NCI-H345 treated with DMSO at 0.1 percent for 48 hours (cell line): Measurements from ENCODE around the gene RBM4B.

Experiments used
- DNase-seq: peaks from one replicate; lab custom pipeline; 2025; ENCODE audit not compliant: unreplicated experiment; lab: John Stamatoyannopoulos, UW

The RBM4B gene

DNA sequence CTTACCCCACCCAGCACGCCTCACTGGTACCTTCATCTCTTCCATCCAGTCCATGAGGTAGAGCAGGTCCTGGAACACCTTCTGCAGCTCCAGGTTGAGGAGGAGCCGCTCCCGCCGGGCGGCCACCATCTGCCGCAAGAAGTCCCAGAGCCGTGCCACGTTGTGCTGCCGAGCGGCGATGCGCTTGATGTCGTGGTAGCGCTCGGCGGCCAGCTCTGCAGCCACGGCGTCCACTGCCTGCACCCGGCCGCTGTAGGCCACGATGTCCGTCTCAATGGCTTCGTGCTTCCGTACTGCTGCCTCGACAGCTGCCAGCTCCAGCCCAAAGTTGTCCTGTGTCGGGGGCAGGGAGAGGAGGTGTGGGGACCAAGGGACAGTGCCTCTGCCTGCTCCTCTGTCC is 29.8 kb upstream of the RBM4B start:
- DNase-seq: no peak

DNA sequence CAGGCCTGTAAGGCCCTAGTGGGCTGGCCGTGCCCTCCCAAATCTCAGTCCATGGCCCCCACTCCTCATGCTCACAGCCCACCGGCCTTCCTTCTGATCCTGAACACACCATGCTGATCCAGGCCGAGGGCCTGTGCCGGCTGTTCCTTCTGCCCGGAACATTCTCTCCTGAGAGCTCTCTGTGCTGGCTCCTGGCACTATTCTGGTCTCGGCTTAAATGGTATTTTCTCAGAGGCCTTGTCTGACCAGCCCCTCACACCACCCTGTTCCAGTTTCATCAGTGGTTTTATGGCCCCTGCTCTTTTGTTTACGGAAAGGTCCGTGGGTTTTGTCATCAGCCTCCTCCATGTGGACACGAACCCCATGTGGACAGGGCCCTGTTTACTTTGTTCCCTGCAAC is 29.3 kb upstream of the RBM4B start:
- DNase-seq: no peak

DNA sequence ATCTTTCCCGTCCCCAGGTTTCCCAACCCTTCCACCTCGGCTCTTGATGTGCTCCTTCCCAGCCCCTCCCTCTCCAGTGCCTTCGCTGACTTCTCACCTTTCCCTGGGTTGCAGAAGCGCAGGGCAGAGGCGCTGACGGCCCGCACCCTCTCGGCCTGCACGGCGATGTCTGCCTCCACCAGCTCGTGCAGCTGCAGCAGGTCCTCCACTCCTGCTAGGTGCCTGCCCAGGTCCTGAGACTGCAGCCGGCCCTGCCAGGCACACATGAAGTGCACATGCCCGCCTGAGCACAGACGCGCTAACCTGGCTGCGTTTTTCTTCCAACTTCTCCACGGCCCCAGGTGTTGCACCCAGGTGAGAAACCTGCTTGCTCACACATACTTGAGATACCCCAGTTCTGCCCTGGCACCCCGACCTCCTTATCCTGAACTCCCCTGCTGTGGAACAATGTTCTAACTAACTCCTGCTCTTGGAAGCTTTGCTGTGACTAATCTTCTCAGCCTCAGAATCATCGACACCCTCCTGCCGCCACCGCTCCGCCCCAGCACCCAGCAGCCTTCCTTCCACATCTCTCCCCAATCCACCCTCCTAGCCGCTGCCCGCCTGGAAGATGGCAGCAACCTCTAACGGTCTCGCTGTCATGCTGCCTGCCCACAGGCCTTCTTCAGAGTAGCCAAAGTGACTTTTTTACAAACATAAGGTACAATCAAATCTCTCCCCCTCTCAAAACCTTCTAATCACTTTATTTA is 28.1 kb upstream of the RBM4B start:
- no peak for DNase-seq

DNA sequence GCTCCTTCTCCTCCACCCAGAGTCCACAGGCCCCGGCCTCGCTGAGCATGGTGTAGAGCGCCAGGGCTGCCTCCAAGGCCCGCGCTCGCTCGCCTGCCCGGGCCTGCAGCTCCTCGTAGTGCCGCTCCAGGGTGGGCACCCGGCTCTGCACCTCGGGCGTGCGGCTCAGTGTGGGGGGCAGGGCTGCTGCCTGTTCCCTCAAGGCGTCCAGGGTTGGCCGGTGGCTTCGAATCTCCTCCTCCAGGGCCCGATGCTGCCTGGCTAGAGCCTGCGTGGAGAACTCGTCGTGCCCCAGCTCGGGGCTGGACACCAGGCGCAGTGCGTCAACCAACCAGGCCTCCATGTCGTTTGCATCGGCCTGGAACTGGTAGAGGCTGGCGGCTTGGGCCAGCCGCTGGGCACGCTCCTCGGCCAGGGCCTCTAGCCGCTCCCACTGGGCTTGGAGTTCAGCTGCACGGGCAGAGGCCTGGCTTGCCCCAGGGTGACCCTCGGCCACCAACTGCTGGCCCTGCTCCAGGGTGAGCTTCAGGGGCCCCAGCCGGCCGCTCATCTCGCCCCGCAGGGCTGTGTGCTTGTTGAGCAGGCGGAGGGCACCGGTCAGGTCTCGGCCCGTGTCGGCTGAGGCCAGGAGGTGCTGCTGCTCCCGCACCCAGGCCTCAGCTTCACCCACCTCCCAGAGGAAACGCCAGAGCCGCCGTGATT is 27.1 kb upstream of the RBM4B start:
- DNase-seq: no peak

DNA sequence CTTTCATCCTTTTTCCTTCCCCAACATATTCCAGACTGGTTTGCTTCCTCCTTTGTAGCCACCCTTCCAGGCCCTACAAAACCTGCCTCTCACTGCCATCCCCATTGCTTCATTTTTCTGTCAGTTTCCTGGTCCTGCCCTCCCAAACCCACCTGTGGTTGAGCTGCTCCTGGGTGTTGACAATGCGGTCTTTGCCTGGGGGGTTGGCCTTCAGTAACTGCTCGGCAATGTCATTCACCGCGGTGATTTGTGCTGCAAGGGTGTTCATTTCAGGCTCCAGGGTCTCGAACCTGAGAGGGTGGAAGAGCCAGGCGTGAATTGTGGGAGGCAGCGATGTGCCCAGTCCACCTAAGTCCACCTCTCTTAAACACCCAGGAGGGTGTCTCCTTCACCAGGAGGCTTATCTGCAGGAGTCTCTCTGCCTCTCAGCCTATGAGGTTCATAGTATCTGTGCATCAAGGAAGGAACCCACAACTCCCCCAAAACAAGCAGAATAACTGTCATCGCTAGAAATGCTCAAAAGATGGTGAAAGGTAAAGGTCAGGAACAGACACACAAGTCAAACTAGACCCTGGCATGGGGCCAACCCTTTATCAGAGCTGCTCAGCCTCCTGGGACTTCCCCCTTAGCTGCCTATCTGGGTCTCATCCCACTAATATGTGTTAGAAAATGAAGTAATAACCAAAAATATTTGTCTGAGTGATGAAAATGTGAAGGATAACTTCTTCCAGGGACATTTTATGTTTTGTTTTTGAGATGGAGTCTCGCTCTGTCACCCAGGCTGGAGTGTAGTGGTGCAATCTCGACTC is 23.9 kb upstream of the RBM4B start:
- no peak for DNase-seq

DNA sequence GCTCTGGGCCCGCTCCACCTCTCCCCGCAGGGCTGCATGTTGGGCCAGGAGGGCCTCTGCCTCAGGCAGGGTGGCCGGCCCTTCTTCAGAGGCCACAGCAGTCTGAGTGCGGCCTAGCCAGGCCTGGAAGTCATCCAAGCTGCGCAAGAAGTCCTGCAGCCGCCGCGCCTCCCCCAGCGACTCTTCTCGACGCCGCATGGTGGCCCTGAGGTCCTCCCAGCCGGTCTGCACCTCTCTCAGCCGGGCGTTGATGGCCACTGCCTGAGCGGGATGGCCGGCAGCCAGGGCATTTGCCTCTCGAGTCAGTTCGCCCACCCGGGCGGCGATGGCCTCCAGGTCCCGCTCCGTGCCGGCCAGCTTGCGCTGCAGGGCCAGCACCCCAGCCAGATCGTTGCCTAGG is 23.1 kb upstream of the RBM4B start:
- no peak for DNase-seq

DNA sequence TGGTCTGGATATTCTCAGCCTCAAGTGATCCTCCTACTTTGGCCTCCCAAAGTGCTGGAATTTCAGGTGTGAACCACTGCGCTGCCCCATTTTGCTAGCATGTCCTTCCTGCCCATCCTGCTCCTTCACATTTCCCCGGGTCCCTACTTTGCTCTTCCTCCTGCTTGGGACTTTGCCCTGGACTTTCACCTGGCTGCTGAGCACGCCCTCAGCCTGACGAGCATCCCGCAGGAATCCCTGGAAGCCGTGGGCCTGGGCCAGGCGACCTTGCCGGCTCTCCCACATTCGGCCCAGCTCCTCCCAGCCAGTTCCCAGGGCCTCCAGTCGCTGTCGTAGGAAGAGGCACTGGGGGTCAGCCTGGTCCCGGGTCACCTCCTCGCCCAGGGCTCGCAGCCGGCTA is 22.6 kb upstream of the RBM4B start:
- no peak for DNase-seq

DNA sequence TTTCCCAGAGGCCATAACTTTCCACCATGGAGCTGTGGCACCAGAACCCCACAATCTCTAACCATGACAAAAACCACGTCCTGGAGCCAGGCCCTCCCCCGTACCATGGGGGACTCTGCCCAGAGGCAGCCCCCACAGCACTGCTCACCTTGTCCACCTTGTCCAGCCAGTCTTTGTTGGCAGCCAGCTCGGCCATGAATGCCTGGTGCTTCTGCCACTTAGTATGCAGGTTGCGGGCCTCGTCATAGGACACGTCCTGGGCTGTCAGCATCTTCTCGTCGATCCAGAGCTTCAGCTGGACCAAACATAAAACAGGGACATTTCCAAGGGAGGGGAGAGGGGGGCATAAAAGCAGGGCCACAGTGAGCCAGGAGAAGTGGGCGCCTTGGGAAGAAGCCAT is 20.8 kb upstream of the RBM4B start:
- DNase-seq: no peak

DNA sequence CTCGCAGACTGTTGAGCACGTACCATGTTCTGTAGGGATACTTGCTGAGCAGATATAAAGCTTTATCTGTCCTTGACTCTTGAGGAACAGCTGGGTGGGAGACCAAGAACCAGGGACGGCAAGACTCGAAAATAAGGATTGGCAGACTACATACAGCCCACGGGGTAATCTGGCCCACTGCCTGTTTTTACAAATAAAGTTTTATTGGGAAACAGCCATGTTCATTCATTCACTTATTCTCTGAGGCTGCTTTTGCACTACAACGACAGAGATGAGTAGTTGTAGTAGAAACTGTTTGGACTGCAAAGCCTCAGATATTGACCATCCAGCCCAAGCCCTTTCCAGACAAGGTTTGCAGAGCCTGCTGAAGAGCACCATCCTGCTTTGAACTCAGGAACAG is 20.3 kb upstream of the RBM4B start:
- no peak for DNase-seq

DNA sequence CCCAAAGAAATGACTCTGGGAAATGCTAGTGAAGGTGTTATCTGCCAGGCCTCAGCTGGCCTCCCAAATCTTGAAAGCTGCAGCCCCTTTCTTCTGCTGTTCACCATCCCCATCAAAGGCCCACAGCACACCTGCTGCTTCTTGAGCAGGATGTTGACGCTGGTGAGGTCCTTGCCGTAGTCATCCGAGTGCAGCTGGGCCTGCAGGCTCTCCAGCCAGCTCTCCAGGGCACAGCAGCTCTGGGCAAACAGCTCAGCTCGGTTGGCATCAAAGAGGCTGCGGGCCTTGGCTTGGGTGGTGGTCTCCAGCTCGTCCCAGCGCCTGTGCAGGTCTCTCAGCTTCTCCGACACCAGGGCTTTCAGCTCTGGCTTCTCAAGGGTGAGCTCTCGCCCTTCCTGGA is 18.5 kb upstream of the RBM4B start:
- DNase-seq: no peak

DNA sequence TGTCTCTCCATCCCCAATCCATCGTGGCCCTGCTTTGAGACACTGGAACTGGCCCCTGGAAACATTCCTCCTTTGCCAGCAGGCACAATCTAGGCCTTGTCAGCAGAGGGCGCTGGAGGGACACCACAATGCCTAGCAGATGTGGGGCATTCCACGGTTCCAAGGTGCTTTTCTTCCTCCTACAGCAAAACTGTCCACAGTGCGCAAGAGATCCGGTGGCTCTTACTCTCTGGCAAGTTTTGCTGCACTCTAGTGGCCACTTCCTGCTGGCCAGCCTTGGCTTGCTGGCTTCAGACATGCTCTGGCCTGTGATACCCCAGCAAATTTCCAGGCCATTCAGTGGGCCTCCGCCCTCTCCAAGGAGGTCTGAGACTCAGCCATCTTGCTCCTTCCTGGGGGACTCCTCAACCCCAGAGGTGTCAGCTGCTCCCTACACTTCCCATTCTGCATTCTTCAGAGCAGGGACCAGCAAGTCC is 17.1 kb upstream of the RBM4B start:
- peak; percentile 51 for DNase-seq

DNA sequence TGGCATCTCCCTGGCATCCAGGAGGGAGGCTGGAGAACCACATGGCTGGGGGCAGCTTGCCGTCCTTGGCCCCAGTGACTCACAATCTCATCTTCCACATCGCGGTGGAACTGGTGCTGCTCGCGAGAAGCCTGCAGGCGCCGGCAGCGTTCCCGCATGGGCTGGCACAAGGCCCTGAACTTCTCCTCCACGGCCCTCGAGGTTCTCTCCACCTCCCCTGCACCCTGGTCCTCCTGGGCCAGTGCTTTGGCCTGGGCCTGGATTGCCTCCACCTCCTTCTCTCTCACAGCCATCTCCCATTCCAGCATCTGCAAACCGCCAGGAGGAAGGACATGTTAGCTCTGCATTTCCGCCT is 16.3 kb upstream of the RBM4B start:
- no peak for DNase-seq

DNA sequence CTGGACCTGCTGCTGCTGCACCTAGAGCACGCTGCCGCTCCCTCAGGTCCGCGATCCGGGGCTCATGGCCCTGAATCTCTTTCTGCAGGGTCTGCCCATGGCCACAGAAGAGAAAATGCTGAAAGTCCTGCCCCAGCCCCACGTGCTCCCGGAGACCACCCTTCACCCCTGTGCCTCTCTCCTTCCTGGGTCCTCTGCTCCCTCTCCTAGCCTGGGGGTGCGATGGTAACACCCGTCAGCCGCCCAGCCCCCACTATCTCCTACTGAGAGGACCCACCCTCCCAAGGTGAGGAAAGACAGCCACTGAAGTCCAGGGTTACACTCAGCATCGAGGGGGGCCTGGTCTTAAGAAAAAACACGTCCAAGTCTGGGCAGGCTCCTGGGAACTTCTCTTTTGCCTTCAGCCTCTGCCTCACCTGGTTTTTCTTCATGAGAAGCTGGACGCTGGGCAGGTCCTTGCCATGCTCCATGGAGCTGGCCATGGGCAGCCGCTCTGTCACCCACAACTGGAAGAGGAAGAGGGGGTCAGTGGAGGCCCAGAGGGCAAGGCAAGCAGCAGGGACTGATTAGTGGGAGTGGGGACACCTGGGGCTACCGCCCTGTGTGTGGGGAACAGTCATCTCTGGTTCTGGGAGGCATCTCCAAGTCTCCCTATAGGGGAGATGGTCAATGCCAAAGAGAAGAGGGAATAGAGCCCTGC is 15.8 kb upstream of the RBM4B start:
- no peak for DNase-seq

DNA sequence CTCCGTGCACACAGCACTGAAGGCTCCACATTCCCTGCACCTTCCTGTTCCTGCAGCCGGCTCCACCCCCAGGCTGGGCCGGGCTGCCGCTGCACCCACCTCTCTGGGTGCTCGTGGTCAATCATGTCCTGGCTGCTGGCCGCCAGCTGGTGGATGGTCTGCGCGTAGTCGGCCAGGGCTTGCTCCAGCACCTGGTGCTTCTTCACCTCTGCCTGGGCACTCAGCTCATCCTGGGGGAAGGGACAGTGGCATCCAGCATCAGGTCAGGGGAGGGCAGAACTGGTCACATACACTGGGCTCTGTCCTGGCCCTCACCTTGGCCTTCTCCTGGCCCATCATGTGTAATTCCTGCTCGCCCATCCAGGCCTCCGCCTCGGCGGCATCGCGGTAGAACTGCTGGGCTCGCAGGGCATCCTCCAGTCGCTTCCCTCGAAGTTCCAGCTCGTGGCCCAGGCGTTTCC is 15.2 kb upstream of the RBM4B start:
- no peak for DNase-seq

DNA sequence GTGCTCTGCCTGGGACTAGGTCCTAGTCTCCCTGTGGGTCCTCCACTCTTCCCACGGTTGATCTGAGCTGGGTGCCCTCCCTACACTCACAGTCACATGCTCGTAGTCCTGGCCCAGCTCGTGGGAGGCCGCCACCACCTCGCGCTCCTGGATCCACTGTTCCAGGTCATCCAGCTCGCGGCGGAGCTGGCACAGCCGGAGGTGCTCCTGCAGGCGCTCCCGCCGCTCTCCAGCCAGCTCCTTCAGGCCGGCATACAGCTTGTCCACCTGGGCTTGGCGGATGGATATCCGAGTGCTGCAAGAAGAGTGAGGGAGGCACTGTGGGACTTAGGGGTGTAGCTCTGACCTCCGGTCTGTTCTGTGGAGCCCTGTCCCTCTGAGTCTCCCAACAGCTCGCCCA is 14.8 kb upstream of the RBM4B start:
- DNase-seq: no peak

DNA sequence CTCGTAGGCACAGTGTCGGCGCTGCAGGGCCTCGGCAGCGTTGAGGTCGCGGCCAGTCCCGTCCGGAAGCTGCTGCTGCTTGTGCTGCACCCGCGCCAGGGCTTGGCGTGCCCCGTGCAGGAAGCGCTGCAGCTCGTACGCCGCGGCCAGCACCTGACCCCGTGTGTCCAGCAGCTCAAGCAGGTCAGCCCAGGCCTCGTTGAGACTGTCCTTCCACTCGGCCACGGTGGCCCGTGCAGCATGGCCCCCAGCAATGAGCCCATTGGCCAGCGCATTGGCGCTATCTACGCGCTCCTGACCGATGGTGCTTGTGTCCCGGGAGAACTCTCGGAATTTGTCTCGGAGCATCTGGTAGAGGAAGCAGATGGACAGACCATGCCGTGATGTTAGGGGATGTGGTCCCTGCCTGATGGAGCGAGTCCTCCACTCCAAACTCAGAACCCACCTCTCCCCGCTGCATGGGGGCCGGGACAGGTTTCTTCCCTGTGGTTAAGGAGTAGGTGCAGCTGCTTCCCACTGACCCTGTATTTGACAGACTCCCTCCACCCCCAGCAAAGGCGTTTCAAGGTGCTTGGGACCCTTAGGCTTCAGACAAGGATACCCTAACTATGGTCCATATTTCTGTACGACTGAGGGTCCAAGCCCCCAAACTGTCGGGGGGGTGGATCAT is 13.8 kb upstream of the RBM4B start:
- DNase-seq: no peak

DNA sequence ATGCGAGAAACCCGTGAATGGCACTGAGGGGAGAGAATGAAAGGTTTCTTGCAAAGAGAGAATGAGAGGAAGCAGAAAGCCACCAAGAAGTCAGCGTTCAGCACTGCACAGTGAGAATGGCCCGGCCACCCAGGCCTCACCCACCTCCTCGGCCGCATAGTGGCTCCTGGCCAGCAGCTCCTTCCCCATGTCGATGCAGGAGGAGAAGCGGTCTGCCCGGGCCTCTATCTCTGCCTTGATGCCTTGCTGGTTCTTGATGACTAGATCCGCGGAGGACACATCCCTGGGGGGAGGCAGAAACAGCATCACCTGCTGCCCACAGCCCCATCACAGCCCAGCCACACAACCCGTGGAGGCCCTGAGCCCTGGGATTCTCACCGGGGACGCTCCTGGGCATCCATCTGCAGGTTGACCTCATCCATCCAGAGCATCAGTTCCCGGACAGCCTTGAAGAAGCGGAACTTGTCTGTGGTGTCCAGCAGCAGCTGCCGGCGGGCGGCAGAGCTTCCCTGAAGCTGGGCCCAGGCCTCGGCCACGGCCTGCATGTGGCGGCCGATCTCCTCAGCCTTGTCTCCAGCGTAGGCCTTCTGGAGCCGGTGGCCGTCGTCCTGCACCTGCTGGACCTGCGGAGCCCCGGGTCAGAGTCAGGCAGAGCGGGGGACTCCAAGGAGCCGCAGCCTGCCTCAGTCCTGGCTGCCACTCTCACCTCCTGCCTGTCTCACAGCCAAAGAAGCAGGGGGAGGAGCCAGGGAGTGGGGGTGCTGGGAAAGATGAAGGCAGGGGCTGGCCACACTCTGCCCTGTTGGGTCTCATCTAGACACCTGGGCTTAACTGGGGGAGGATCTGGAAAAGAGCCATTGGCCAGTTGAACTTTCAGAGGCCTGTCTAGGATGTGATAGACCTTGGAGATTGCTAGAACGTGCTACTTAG is 12.2 kb upstream of the RBM4B start:
- no peak for DNase-seq

DNA sequence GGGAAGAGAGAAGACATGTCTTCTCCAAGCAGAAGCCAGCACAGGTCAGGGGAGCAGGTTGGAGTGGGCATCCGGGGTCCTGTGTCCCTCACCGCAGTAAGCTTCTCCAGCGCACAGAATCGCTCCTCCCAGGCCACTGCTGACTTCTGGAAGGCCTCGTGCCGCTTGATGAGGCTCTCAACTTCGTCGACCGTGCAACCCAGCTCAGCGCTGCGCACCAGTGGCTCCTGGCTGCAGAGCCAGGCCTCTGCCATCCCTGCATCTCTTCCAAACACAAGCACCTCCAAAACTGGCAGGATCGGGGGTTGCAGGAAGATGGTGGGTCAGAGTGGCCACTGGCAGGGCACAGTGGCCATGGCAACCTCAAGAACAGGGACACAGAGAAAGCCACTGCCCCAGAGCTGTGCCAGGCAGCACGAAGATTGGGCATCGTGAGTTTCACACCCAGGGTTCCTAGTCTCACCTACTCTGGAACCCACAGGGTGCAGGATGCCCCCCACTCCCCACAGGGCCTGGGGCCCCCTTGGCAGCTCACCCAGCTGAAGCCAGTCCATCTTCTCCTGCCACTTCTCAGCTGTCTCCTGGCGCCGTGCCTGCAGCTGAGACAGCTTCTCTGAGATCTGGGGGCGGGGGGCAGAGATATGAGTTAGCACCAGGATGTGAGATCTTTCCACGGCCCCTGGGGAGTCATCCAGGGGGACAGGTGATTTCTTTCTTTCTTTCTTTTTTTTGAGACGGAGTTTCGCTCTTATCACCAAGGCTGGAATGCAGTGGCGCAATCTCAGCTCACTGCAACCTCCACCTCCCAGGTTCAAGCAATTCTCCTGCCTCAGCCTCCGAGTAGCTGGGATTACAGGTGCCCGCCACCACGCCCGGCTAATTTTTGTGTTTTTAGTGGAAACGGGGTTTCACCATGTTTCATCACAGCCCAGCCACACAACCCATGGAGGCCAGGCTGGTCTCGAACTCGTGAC is 11.2 kb upstream of the RBM4B start:
- no peak for DNase-seq
